Upper lobe of left lung (tissue), 6 donors: Measurements from ENCODE around the gene ANXA6. TPM values are rescaled to one million over a fixed set of nuclear protein-coding genes. Genes with fewer than 3 reads are reported as not detected.

Source experiments
- ATAC-seq, 2 donors: fragments of 200-7000 bp; cut with Tn5 transposase; one replicate each; pipeline ENCODE4 v1.9.1; 2022; ENCODE audit warnings: mild to moderate bottlenecking in 2 of 2, moderate library complexity in 2 of 2; ENCODE audit not compliant: low FRiP score in 2 of 2
- DNase-seq, 2 donors: peaks; one replicate each; pipeline ENCODE4 v3.0.0-alpha.2; 2019 to 2020
- H3K27ac ChIP-seq, 4 donors: fragments of 200-600 bp; sonication (generic); one replicate each; pipeline ENCODE4 v1.5.1; 2016 to 2019
- H3K27me3 ChIP-seq, 4 donors: fragments of 200-600 bp; sonication (generic); one replicate each; pipeline ENCODE4 v1.5.1; 2017 to 2019
- H3K36me3 ChIP-seq, 4 donors: fragments of 200-600 bp; sonication (generic); one replicate each; pipeline ENCODE4 v1.5.1; 2016 to 2019
- H3K4me1 ChIP-seq, 4 donors: fragments of 200-600 bp; sonication (generic); one replicate each; pipeline ENCODE4 v1.5.1; 2018 to 2019
- H3K4me3 ChIP-seq, 4 donors: fragments of 200-600 bp; sonication (generic); one replicate each; pipeline ENCODE4 v1.5.1; 2017 to 2019; ENCODE audit warnings: mild to moderate bottlenecking in 2 of 4, moderate library complexity in 1 of 4
- H3K9me3 ChIP-seq, 4 donors: fragments of 200-600 bp; sonication (generic); one replicate each; pipeline ENCODE4 v1.5.1; 2018 to 2019
- EP300 ChIP-seq, 4 donors: sonication (generic); formaldehyde crosslinking; IDR thresholded peaks; one replicate each; pipeline ENCODE4 v1.5.1; 2017; ENCODE audit warnings: antibody characterized with exemption in 4 of 4, control low read depth in 2 of 4
- POLR2A ChIP-seq, 4 donors: fragments of 450-650 bp; IDR thresholded peaks; one replicate each; pipeline ENCODE4 v1.5.1; 2016 to 2017; ENCODE audit warnings: antibody characterized with exemption in 4 of 4, mild to moderate bottlenecking in 2 of 4
- POLR2AphosphoS5 ChIP-seq, 2 donors: sonication (generic); formaldehyde crosslinking; IDR thresholded peaks; one replicate each; pipeline ENCODE4 v1.5.1; 2017; ENCODE audit warnings: antibody characterized with exemption in 2 of 2
- WGBS, 2 donors: methylation state at CpG; one replicate each; pipeline ENCODE4 v1.1.5; 2017 to 2018; 5-methylcytosine and 5-hydroxymethylcytosine counted together
- total RNA-seq, 6 donors: library from RNA; depleted of rRNA in 4 of 6; stranded (reverse); fragments of >200 nt in 4 of 6; gene quantifications; one replicate each; pipeline versions ENCODE4 v1.1.0 to v1.2.1, GENCODE V29; 2016 to 2021
- TF ChIP-seq, protein P1 (sequence below), 6 experiments: fragments of 450-650 bp in 4 of 6; fragments of 200-600 bp in 2 of 6; sonication (generic) in 2 of 6; IDR thresholded peaks; one replicate each; pipeline ENCODE4 v1.5.1; 2016 to 2019; ENCODE audit warnings: antibody characterized with exemption in 6 of 6
- donor health status: DM: no; HTN: no; CAD: no; lungs with moderate emphysema.
- donor health status: DM: no; HTN: yes; CAD: no; lungs with severe emphysema.

Gene ANXA6
- total RNA-seq, 6 donors from 2014 or later, result 68.5 to 176 (median 84.5) TPM

DNA sequence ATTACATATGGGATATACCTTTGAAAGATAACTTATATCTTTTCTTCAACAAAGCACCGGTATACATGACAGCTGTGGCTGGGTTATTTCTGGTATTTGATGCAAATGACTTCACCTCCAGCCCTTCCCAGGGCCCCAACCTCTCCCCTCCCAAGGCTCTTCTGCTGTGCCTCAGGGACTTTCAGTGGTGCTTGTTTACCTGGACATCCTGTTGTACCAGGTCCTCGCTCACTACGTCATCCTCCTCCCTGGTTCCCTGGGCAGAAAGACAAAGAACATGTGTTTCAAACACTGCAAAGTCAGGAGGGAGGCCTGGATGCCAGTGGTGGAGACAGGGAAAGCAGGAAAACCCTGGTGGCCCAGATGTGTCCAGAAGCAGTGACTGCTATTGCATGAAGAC lies 23.4 kb downstream of the ANXA6 start:
- Histone ChIP-seq H3K4me1 (peaks cover 3 to 19% (median 7%) of the 10 kb centered on the region in 4 donors), H3K36me3 (peaks cover 13 to 100% (median 75%) of the 10 kb centered on the region in 4 donors), H3K27me3 (no peaks in the 10 kb centered on the region), H3K4me3 (no peak overlapping the region), H3K9me3 (no peaks in the 10 kb centered on the region), H3K27ac (no peak overlapping the region)
- WGBS, 2 donors, result 92 to 93% methylated on average over 3 of the region's 3 CpGs
- ATAC-seq (no peak), DNase-seq (no peak)
- TF ChIP-seq POLR2A (IDR thresholded peaks at IDR 0.05) (no peak), EP300 (IDR thresholded peaks at IDR 0.05) (no peak)
- TF ChIP-seq, protein P1, sequence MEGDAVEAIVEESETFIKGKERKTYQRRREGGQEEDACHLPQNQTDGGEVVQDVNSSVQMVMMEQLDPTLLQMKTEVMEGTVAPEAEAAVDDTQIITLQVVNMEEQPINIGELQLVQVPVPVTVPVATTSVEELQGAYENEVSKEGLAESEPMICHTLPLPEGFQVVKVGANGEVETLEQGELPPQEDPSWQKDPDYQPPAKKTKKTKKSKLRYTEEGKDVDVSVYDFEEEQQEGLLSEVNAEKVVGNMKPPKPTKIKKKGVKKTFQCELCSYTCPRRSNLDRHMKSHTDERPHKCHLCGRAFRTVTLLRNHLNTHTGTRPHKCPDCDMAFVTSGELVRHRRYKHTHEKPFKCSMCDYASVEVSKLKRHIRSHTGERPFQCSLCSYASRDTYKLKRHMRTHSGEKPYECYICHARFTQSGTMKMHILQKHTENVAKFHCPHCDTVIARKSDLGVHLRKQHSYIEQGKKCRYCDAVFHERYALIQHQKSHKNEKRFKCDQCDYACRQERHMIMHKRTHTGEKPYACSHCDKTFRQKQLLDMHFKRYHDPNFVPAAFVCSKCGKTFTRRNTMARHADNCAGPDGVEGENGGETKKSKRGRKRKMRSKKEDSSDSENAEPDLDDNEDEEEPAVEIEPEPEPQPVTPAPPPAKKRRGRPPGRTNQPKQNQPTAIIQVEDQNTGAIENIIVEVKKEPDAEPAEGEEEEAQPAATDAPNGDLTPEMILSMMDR (IDR thresholded peaks at IDR 0.05), result no peak

DNA sequence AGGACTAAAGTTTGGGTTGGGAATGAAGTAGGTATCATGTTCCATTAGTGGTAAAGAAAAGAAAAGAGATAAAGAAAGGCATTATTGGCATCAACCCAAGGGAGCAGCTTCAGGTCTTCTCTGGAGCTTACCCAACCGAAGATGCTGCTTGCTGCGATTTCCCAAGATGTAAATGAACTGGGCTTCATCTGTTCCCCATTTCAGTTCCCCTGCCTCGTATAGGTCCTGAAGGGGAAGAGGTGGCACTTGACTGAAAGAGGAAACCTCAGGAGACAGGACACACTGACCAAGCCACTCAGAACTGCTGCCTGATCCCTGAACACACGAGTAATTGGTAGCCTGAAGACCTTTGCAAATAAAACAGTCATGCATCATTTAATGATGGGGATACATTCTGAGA lies 24.6 kb downstream of the ANXA6 start:
- Histone ChIP-seq H3K4me3 (no peak overlapping the region), H3K36me3 (peaks cover 8 to 100% (median 66%) of the 10 kb centered on the region in 4 donors), H3K4me1 (peaks cover 3 to 19% (median 7%) of the 10 kb centered on the region in 4 donors), H3K27me3 (no peaks in the 10 kb centered on the region), H3K9me3 (no peaks in the 10 kb centered on the region), H3K27ac (no peak overlapping the region)
- ATAC-seq (peak in 1 of 2 donors; percentile 71), DNase-seq (peak in 1 of 2 donors; percentile 50)
- TF ChIP-seq, protein P1 (IDR thresholded peaks at IDR 0.05), result no peak
- TF ChIP-seq POLR2AphosphoS5 (IDR thresholded peaks at IDR 0.05) (no peak), EP300 (IDR thresholded peaks at IDR 0.05) (no peak), POLR2A (IDR thresholded peaks at IDR 0.05) (no peak)
- WGBS, 2 donors, result 64 to 70% methylated on average over 4 of the region's 4 CpGs

DNA sequence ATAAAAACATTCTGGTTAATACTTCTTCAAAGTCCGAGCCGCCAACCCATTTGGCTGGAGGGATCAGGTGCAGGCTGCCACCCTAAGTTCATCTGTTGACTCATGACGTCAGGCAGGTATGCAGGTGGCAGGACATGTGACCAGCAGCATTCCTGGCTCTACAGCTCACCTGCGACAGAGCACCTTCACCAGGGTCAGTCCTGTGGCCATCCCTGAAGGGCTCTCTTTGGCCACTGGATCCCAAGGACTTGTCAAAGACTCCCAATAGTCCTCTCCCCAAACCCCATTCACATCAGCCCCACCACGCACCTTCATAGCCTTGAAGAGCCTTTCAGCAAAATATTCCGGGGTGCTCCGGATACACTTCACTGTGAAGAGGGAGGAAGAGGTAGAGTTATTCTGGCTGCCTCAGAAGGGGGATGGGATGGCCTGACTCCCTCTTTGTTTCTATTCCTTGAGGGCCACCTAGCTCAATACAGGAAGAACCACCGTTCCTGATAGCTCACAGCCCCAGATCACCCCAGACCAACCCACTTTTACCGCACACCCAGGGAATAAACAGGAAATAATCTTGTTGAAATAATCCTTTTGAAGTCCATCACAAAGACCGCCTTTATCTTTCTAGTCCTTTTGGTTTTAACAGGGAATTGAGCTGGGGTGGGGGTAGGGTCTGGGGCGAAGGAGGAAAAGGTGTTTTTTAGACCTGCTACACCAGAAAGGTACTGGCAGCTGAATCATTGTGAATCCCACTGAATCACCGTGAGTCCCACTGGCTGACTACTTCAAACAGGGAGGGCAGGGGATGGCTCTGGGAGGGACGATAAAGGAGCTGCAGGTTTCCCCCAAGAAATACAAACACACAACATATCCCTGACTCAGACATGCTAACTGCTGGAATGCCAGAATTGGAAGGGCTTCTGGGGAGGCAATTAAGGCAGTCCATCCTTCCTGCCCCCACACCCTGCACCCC lies 26.4 kb downstream of the ANXA6 start:
- H3K27me3 ChIP-seq, result no peaks in the 10 kb centered on the region
- H3K9me3 ChIP-seq, result no peaks in the 10 kb centered on the region
- peak overlapping the region in 3 of 4 donors; percentile 9 to 66 (median 48) for H3K27ac ChIP-seq
- WGBS, 2 donors, result 69 to 70% methylated on average over 12 to 13 of the region's 13 CpGs
- ATAC-seq (peak; percentile 21 to 71), DNase-seq (peak in 1 of 2 donors; percentile 80)
- peak in 1 of 4 donors; percentile 9 for TF ChIP-seq POLR2A (IDR thresholded peaks at IDR 0.05)
- no peak for TF ChIP-seq POLR2AphosphoS5 (IDR thresholded peaks at IDR 0.05)
- no peak overlapping the region for H3K4me3 ChIP-seq
- peaks cover 3 to 23% (median 10%) of the 10 kb centered on the region in 4 donors for H3K4me1 ChIP-seq
- H3K36me3 ChIP-seq, result peaks cover 5 to 95% (median 55%) of the 10 kb centered on the region in 4 donors

DNA sequence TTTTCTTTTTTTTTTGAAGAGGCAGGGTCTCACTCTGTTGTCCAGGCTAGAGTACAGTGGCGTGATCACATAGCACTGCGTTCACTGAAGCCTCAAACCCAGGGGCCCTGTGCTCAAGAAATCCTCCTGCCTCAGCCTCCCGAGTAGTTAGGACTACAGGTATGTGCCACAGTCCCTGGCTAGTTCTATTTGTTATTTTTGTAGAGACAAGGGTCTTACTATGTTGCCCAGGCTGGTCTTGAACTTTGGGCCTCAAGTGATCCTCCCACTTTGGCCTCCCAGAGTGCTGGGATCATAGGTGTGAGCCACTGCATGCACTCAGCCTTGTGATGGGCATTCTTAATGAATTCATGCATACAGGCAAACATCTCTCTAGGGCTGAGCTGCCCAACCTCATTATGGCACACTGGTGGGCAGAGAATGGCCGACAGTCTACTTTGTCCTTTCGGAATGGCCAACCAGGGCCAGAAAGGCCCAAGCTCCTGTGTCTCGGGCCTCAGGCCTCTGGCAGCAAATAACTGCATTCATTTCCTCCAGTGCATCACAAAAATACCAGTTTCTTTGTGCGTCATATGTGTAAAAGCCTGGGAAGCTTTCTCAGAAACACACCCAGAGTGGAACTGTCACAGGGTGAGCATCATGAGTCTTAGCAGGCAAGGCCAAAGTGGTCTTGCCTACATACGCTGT lies 27.2 kb downstream of the ANXA6 start:
- TF ChIP-seq POLR2A (IDR thresholded peaks at IDR 0.05), result no peak
- TF ChIP-seq POLR2AphosphoS5 (IDR thresholded peaks at IDR 0.05), result no peak
- H3K4me3 ChIP-seq, result no peak overlapping the region
- H3K36me3 ChIP-seq, result peaks cover 5 to 93% (median 51%) of the 10 kb centered on the region in 4 donors
- 90 to 99% methylated on average over 8 of the region's 8 CpGs for WGBS, 2 donors
- no peaks in the 10 kb centered on the region for H3K27me3 ChIP-seq
- no peaks in the 10 kb centered on the region for H3K9me3 ChIP-seq
- H3K4me1 ChIP-seq, result peaks cover 5 to 26% (median 13%) of the 10 kb centered on the region in 4 donors
- peak overlapping the region in 3 of 4 donors; percentile 9 to 66 (median 48) for H3K27ac ChIP-seq
- no peak for DNase-seq
- ATAC-seq, result no peak

DNA sequence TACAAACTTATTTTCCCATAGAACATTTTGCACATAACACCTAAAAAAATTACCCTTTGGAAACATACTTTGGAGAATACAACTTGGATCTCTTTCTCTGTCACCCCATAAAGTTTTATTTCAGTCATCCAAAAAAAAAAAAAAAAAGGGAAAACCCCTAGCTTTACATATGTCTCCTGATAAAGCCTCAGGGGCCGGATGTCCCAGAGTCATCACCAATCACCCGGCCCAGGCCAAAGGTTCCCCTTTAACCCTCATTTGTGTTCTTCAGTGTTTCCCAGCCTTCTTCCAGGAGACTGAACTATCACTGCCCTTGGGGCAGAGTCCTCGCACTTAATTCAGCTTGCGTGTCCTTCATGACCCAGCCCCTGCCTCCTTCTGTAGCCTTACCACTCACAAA lies 28.8 kb downstream of the ANXA6 start:
- ATAC-seq, result no peak
- Histone ChIP-seq H3K27ac (no peak overlapping the region), H3K9me3 (no peaks in the 10 kb centered on the region), H3K27me3 (no peaks in the 10 kb centered on the region), H3K4me1 (peaks cover 5 to 26% (median 13%) of the 10 kb centered on the region in 4 donors), H3K4me3 (no peak overlapping the region), H3K36me3 (peaks cover 0 to 88% (median 43%) of the 10 kb centered on the region in 4 donors)
- no peak for TF ChIP-seq EP300 (IDR thresholded peaks at IDR 0.05)
- TF ChIP-seq POLR2AphosphoS5 (IDR thresholded peaks at IDR 0.05), result no peak
- TF ChIP-seq, protein P1 (IDR thresholded peaks at IDR 0.05), result no peak
- TF ChIP-seq POLR2A (IDR thresholded peaks at IDR 0.05), result no peak
- 82 to 92% methylated on average over 4 of the region's 4 CpGs for WGBS, 2 donors
- no peak for DNase-seq
